K562 (cell line): ENCODE data around the gene PPP1R3E. TPM values are rescaled to one million over a fixed set of nuclear protein-coding genes. Genes with fewer than 3 reads are reported as not detected.

ENCODE experiments used
- DPF2 ChIP-seq: fragments of 450-650 bp; IDR thresholded peaks from 2 replicates; pipeline ENCODE4 v1.6.1; 2016
- EP300 ChIP-seq: IDR thresholded peaks from 2 replicates; pipeline ENCODE4 v1.6.1; 2012; ENCODE audit warnings: low read length, improper control_type of control experiment
- MIER1 ChIP-seq: fragments of 450-650 bp; IDR thresholded peaks from 2 replicates; pipeline ENCODE4 v1.6.1; 2016; ENCODE audit warnings: antibody characterized with exemption, mild to moderate bottlenecking, low read depth
- NR2C2 ChIP-seq, 2 experiments: fragments of 200-800 bp in 1 of 2; sonication (Bioruptor generic) in 1 of 2; sonication (generic) in 1 of 2; formaldehyde crosslinking in 1 of 2; IDR thresholded peaks; 2 replicates each; pipeline versions ENCODE4 v1.6.1 to v1.8.0; 2016 to 2022; ENCODE audit warnings: mild to moderate bottlenecking in 1 of 2, missing compliant biosample characterization in 1 of 2, missing genetic modification characterization in 1 of 2, missing genetic modification reagents in 1 of 2
- PHF8 ChIP-seq: fragments of 200-600 bp; sonication (generic); IDR thresholded peaks from 2 replicates; pipeline ENCODE4 v1.6.1; 2012; ENCODE audit warnings: mixed run types, mild to moderate bottlenecking, inconsistent platforms, low read length, moderate library complexity, borderline replicate concordance
- RAD21 ChIP-seq, 2 experiments: fragments of 250-450 bp in 1 of 2; fragments of 450-650 bp in 1 of 2; sonication (Bioruptor Pico) in 1 of 2; formaldehyde crosslinking in 1 of 2; IDR thresholded peaks in 1 of 2; conservative IDR thresholded peaks in 1 of 2; 2 replicates each; pipeline versions ENCODE4 v1.4.0 to v1.8.0; 2020 to 2022; ENCODE audit warnings: mild to moderate bottlenecking in 2 of 2, moderate library complexity in 1 of 2
- TCF3 ChIP-seq: sonication (generic); formaldehyde crosslinking; IDR thresholded peaks from 2 replicates; pipeline ENCODE4 v1.4.0; 2020; ENCODE audit warnings: mild to moderate bottlenecking, missing genetic modification reagents
- XRCC5 ChIP-seq: fragments of 200-400 bp; formaldehyde crosslinking; IDR thresholded peaks from 2 replicates; pipeline ENCODE4 v1.6.1; 2017; ENCODE audit warnings: low read depth, mild to moderate bottlenecking, low read length
- ZFP91 ChIP-seq: sonication (generic); formaldehyde crosslinking; IDR thresholded peaks from 2 replicates; pipeline ENCODE4 v1.8.0; 2022; ENCODE audit warnings: mild to moderate bottlenecking, missing genetic modification reagents
- ZNF644 ChIP-seq: fragments of 200-800 bp; sonication (Bioruptor generic); IDR thresholded peaks from 2 replicates; pipeline ENCODE4 v1.6.1; 2016; ENCODE audit warnings: low read depth, missing genetic modification characterization, missing compliant biosample characterization
- polyA plus RNA-seq, 8 experiments: library from polyadenylated mRNA; depleted of rRNA in 4 of 8; stranded (reverse) in 5 of 8; unstranded in 3 of 8; fragments of >200 nt; fragmentation: Nextera tagmentation in 2 of 8; fragmentation: Illumina TruSeq in 1 of 8; extraction: Ambion mirVana in 2 of 8; extraction: Trizol in 1 of 8; gene quantifications; 2 replicates each; pipeline versions ENCODE4 v1.2.1 to v1.2.3, GENCODE V29; 2011 to 2014; ENCODE audit warnings: inconsistent platforms in 1 of 8, missing spikeins in 1 of 8
- total RNA-seq, 7 experiments: library from RNA; depleted of rRNA in 6 of 7; stranded (reverse); fragments of >200 nt in 6 of 7; fragmentation: Illumina TruSeq in 2 of 7; extraction: Trizol in 2 of 7; gene quantifications; 2 replicates each; pipeline versions ENCODE4 v1.2.1 to v1.2.3, GENCODE V29; 2011 to 2021; ENCODE audit warnings: low replicate concordance in 1 of 7
- TF ChIP-seq, protein P1 (sequence below): sonication (generic); formaldehyde crosslinking; IDR thresholded peaks from 2 replicates; pipeline ENCODE4 v1.8.0; 2022; ENCODE audit warnings: missing genetic modification reagents, mild to moderate bottlenecking, moderate library complexity, borderline replicate concordance
- TF ChIP-seq, protein P2 (sequence below), 2 experiments: fragments of 450-650 bp; formaldehyde crosslinking in 1 of 2; IDR thresholded peaks; 2 replicates each; pipeline versions ENCODE4 v1.4.0 to v1.6.1; 2014 to 2020; ENCODE audit warnings: mild to moderate bottlenecking in 2 of 2, borderline replicate concordance in 1 of 2, low read depth in 1 of 2

The PPP1R3E gene
- total and polyA plus RNA-seq, 9 of the 15 experiments (the other 6 are each of a cell fraction or from before 2014, with no cell fraction given), result 3.2 to 18.4 (median 7.6) TPM

- TF ChIP-seq ZFP91 (CRISPR knock-in tag) (no peak), NR2C2 (CRISPR knock-in tag; IDR thresholded peaks at IDR 0.05) (peak; percentile 77), NR2C2 (tag; IDR thresholded peaks at IDR 0.05) (peak; percentile 87), XRCC5 (peak; percentile 89; the same call in 1 of the 2 replicates), TCF3 (peak; percentile 27), MIER1 (no peak), EP300 (peak; percentile 81), ZNF644 (peak; percentile 88), PHF8 (peak; percentile 12; the same call in 1 of the 2 replicates), DPF2 (peak; percentile 24; the same call in 1 of the 2 replicates), RAD21 (CRISPR knock-in tag; conservative IDR thresholded peaks at IDR 0.05 in 1 of 2, IDR thresholded peaks at IDR 0.05 in 1 of 2) (peak; percentile 45 to 50)
- TF ChIP-seq, protein P1, sequence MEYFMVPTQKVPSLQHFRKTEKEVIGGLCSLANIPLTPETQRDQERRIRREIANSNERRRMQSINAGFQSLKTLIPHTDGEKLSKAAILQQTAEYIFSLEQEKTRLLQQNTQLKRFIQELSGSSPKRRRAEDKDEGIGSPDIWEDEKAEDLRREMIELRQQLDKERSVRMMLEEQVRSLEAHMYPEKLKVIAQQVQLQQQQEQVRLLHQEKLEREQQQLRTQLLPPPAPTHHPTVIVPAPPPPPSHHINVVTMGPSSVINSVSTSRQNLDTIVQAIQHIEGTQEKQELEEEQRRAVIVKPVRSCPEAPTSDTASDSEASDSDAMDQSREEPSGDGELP (CRISPR knock-in tag), result peak; percentile 76
- TF ChIP-seq, protein P2, sequence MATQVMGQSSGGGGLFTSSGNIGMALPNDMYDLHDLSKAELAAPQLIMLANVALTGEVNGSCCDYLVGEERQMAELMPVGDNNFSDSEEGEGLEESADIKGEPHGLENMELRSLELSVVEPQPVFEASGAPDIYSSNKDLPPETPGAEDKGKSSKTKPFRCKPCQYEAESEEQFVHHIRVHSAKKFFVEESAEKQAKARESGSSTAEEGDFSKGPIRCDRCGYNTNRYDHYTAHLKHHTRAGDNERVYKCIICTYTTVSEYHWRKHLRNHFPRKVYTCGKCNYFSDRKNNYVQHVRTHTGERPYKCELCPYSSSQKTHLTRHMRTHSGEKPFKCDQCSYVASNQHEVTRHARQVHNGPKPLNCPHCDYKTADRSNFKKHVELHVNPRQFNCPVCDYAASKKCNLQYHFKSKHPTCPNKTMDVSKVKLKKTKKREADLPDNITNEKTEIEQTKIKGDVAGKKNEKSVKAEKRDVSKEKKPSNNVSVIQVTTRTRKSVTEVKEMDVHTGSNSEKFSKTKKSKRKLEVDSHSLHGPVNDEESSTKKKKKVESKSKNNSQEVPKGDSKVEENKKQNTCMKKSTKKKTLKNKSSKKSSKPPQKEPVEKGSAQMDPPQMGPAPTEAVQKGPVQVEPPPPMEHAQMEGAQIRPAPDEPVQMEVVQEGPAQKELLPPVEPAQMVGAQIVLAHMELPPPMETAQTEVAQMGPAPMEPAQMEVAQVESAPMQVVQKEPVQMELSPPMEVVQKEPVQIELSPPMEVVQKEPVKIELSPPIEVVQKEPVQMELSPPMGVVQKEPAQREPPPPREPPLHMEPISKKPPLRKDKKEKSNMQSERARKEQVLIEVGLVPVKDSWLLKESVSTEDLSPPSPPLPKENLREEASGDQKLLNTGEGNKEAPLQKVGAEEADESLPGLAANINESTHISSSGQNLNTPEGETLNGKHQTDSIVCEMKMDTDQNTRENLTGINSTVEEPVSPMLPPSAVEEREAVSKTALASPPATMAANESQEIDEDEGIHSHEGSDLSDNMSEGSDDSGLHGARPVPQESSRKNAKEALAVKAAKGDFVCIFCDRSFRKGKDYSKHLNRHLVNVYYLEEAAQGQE (IDR thresholded peaks at IDR 0.05; ENCODE audit: borderline replicate concordance), result peak; percentile 67
- TF ChIP-seq, protein P2 (CRISPR knock-in tag; IDR thresholded peaks at IDR 0.05; ENCODE audit: low read depth), result no peak
Observed at GRCh38 chr14:23301288-23301968, 1.2 kb downstream of the PPP1R3E start (continued).
